Measurements from ENCODE around the gene POLR3H. TPM values are rescaled to one million over a fixed set of nuclear protein-coding genes. Genes with fewer than 3 reads are reported as not detected.

Gene POLR3H
- total and polyA plus RNA-seq, 2 experiments from 2014 or later = 19.0 to 26.5 TPM

GRCh38 chr22:41487037-41487935 lies 57.0 kb downstream of the POLR3H start:
- peak overlapping the region; percentile 72 for H3K27ac Mint-ChIP-seq
- Histone ChIP-seq H3K4me3 (no peak overlapping the region), H3K27me3 (ENCODE audit: insufficient read depth) (no peaks in the 10 kb centered on the region), H3K4me1 (ENCODE audit: insufficient read depth) (peaks cover 64% of the 10 kb centered on the region), H3K4me2 (no peak overlapping the region), H3K9me2 (ENCODE audit: insufficient read depth) (no peaks in the 10 kb centered on the region), H4K20me1 (replicated peaks; ENCODE audit: insufficient read depth) (peaks cover 18% of the 10 kb centered on the region), H3F3A (replicated peaks; ENCODE audit: low read depth) (peaks cover 15% of the 10 kb centered on the region), H3K36me3 (ENCODE audit: insufficient read depth) (no peaks in the 10 kb centered on the region), H2AFZ (no peak overlapping the region), H3K27ac (ENCODE audit: low read depth) (no peak overlapping the region), H3K79me2 (replicated peaks; ENCODE audit: insufficient read depth) (peaks cover 98% of the 10 kb centered on the region)
- DNase-seq (ENCODE audit: low spot score) = no peak
- no peaks in the 10 kb centered on the region for H3K36me3 Mint-ChIP-seq (ENCODE audit: low read depth)
- no peak overlapping the region for H3K4me3 Mint-ChIP-seq
- peaks cover 67% of the 10 kb centered on the region for H3K4me1 Mint-ChIP-seq
- ATAC-seq = no peak
- H3K27me3 Mint-ChIP-seq (ENCODE audit: insufficient read depth, low read depth, poor library complexity) = peaks cover 10% of the 10 kb centered on the region
- no peak for TF ChIP-seq JUNB (IDR thresholded peaks at IDR 0.05; ENCODE audit: unreplicated experiment)
- TF ChIP-seq, protein P1, sequence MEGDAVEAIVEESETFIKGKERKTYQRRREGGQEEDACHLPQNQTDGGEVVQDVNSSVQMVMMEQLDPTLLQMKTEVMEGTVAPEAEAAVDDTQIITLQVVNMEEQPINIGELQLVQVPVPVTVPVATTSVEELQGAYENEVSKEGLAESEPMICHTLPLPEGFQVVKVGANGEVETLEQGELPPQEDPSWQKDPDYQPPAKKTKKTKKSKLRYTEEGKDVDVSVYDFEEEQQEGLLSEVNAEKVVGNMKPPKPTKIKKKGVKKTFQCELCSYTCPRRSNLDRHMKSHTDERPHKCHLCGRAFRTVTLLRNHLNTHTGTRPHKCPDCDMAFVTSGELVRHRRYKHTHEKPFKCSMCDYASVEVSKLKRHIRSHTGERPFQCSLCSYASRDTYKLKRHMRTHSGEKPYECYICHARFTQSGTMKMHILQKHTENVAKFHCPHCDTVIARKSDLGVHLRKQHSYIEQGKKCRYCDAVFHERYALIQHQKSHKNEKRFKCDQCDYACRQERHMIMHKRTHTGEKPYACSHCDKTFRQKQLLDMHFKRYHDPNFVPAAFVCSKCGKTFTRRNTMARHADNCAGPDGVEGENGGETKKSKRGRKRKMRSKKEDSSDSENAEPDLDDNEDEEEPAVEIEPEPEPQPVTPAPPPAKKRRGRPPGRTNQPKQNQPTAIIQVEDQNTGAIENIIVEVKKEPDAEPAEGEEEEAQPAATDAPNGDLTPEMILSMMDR (conservative IDR thresholded peaks at IDR 0.05; ENCODE audit: low read depth in 2 of 2) = no peak
- no peak for TF ChIP-seq CREB1 (CRISPR knock-in tag; IDR thresholded peaks at IDR 0.05; ENCODE audit: low read depth)
- no peak for TF ChIP-seq EZH2 (IDR thresholded peaks at IDR 0.05; ENCODE audit: low read depth, unreplicated experiment)
- TF ChIP-seq, protein P2, sequence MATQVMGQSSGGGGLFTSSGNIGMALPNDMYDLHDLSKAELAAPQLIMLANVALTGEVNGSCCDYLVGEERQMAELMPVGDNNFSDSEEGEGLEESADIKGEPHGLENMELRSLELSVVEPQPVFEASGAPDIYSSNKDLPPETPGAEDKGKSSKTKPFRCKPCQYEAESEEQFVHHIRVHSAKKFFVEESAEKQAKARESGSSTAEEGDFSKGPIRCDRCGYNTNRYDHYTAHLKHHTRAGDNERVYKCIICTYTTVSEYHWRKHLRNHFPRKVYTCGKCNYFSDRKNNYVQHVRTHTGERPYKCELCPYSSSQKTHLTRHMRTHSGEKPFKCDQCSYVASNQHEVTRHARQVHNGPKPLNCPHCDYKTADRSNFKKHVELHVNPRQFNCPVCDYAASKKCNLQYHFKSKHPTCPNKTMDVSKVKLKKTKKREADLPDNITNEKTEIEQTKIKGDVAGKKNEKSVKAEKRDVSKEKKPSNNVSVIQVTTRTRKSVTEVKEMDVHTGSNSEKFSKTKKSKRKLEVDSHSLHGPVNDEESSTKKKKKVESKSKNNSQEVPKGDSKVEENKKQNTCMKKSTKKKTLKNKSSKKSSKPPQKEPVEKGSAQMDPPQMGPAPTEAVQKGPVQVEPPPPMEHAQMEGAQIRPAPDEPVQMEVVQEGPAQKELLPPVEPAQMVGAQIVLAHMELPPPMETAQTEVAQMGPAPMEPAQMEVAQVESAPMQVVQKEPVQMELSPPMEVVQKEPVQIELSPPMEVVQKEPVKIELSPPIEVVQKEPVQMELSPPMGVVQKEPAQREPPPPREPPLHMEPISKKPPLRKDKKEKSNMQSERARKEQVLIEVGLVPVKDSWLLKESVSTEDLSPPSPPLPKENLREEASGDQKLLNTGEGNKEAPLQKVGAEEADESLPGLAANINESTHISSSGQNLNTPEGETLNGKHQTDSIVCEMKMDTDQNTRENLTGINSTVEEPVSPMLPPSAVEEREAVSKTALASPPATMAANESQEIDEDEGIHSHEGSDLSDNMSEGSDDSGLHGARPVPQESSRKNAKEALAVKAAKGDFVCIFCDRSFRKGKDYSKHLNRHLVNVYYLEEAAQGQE (IDR thresholded peaks at IDR 0.05; ENCODE audit: unreplicated experiment) = no peak
- TF ChIP-seq, protein P3, sequence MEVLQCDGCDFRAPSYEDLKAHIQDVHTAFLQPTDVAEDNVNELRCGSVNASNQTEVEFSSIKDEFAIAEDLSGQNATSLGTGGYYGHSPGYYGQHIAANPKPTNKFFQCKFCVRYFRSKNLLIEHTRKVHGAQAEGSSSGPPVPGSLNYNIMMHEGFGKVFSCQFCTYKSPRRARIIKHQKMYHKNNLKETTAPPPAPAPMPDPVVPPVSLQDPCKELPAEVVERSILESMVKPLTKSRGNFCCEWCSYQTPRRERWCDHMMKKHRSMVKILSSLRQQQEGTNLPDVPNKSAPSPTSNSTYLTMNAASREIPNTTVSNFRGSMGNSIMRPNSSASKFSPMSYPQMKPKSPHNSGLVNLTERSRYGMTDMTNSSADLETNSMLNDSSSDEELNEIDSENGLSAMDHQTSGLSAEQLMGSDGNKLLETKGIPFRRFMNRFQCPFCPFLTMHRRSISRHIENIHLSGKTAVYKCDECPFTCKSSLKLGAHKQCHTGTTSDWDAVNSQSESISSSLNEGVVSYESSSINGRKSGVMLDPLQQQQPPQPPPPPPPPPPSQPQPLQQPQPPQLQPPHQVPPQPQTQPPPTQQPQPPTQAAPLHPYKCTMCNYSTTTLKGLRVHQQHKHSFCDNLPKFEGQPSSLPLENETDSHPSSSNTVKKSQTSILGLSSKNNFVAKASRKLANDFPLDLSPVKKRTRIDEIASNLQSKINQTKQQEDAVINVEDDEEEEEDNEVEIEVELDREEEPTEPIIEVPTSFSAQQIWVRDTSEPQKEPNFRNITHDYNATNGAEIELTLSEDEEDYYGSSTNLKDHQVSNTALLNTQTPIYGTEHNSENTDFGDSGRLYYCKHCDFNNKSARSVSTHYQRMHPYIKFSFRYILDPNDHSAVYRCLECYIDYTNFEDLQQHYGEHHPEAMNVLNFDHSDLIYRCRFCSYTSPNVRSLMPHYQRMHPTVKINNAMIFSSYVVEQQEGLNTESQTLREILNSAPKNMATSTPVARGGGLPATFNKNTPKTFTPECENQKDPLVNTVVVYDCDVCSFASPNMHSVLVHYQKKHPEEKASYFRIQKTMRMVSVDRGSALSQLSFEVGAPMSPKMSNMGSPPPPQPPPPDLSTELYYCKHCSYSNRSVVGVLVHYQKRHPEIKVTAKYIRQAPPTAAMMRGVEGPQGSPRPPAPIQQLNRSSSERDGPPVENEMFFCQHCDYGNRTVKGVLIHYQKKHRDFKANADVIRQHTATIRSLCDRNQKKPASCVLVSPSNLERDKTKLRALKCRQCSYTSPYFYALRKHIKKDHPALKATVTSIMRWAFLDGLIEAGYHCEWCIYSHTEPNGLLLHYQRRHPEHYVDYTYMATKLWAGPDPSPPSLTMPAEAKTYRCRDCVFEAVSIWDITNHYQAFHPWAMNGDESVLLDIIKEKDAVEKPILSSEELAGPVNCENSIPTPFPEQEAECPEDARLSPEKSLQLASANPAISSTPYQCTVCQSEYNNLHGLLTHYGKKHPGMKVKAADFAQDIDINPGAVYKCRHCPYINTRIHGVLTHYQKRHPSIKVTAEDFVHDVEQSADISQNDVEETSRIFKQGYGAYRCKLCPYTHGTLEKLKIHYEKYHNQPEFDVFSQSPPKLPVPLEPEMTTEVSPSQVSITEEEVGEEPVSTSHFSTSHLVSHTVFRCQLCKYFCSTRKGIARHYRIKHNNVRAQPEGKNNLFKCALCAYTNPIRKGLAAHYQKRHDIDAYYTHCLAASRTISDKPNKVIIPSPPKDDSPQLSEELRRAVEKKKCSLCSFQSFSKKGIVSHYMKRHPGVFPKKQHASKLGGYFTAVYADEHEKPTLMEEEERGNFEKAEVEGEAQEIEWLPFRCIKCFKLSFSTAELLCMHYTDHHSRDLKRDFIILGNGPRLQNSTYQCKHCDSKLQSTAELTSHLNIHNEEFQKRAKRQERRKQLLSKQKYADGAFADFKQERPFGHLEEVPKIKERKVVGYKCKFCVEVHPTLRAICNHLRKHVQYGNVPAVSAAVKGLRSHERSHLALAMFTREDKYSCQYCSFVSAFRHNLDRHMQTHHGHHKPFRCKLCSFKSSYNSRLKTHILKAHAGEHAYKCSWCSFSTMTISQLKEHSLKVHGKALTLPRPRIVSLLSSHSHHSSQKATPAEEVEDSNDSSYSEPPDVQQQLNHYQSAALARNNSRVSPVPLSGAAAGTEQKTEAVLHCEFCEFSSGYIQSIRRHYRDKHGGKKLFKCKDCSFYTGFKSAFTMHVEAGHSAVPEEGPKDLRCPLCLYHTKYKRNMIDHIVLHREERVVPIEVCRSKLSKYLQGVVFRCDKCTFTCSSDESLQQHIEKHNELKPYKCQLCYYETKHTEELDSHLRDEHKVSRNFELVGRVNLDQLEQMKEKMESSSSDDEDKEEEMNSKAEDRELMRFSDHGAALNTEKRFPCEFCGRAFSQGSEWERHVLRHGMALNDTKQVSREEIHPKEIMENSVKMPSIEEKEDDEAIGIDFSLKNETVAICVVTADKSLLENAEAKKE (CRISPR knock-in tag; IDR thresholded peaks at IDR 0.05) = no peak
- no peak for TF ChIP-seq EZH2phosphoT487 (IDR thresholded peaks at IDR 0.05; ENCODE audit: unreplicated experiment)
- no peak for TF ChIP-seq NANOG (IDR thresholded peaks at IDR 0.05; ENCODE audit: borderline replicate concordance)
- TF ChIP-seq, protein P4, sequence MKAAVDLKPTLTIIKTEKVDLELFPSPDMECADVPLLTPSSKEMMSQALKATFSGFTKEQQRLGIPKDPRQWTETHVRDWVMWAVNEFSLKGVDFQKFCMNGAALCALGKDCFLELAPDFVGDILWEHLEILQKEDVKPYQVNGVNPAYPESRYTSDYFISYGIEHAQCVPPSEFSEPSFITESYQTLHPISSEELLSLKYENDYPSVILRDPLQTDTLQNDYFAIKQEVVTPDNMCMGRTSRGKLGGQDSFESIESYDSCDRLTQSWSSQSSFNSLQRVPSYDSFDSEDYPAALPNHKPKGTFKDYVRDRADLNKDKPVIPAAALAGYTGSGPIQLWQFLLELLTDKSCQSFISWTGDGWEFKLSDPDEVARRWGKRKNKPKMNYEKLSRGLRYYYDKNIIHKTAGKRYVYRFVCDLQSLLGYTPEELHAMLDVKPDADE (IDR thresholded peaks at IDR 0.05) = no peak
- TF ChIP-seq STAT1 (IDR thresholded peaks at IDR 0.05; ENCODE audit: unreplicated experiment) = no peak
- TF ChIP-seq ZNF114 (CRISPR knock-in tag; IDR thresholded peaks at IDR 0.05) = no peak
- no peak for TF ChIP-seq ZNF331 (CRISPR knock-in tag; IDR thresholded peaks at IDR 0.05; ENCODE audit: low read depth)
- TF ChIP-seq POLR2AphosphoS5 (IDR thresholded peaks at IDR 0.05; ENCODE audit: low read depth) = no peak
- H3K9me3 Mint-ChIP-seq = no peaks in the 10 kb centered on the region
